HG02588 (cell line): ENCODE data around the gene CD19.
"Not testable (repeated sequence)": the region's sequence is repeated elsewhere in the genome, so short reads cannot be mapped to it uniquely, and the experiment has no call there.

ENCODE experiments used
- ATAC-seq: cut with Tn5 transposase; IDR thresholded peaks from one replicate; pipeline ENCODE4 v1.9.1; 2021; ENCODE audit warnings: mild to moderate bottlenecking, moderate library complexity; ENCODE audit not compliant: unreplicated experiment

CD19 gene

GRCh38 chr16:28905800-28906372 is 25.9 kb upstream of the CD19 start:
- no peak for ATAC-seq

GRCh38 chr16:28910086-28911031 is 21.4 kb upstream of the CD19 start:
- no peak for ATAC-seq

GRCh38 chr16:28912558-28912957 is 19.2 kb upstream of the CD19 start:
- ATAC-seq = no peak

- ATAC-seq = no peak
Measured at GRCh38 chr16:28913946-28914724, 17.6 kb upstream of the CD19 start.

- ATAC-seq = no peak
Measured at GRCh38 chr16:28915181-28915580, 16.6 kb upstream of the CD19 start.

GRCh38 chr16:28917095-28917494 is 14.7 kb upstream of the CD19 start:
- no peak for ATAC-seq

GRCh38 chr16:28918698-28919097 is 13.1 kb upstream of the CD19 start:
- ATAC-seq = no peak

GRCh38 chr16:28923231-28923587 is 8.6 kb upstream of the CD19 start:
- no peak for ATAC-seq

GRCh38 chr16:28923652-28924398 is 7.9 kb upstream of the CD19 start:
- peak; percentile 44 for ATAC-seq

- ATAC-seq = no peak
Measured at GRCh38 chr16:28924399-28924761, 7.4 kb upstream of the CD19 start.

- ATAC-seq = peak; percentile 61
Measured at GRCh38 chr16:28924762-28925385, 6.9 kb upstream of the CD19 start, which contains the start of gene RABEP2. TSS of gene RABEP2 (minus strand) at chr16:28925238. CDS start at chr16:28925163, 75 bp downstream.

- ATAC-seq = peak; percentile 25
Measured at GRCh38 chr16:28925386-28926228, 6.2 kb upstream of the CD19 start.

GRCh38 chr16:28926284-28926683 is 5.5 kb upstream of the CD19 start:
- ATAC-seq = not testable (repeated sequence)

GRCh38 chr16:28927815-28928214 is 4.0 kb upstream of the CD19 start:
- no peak for ATAC-seq

GRCh38 chr16:28930203-28930602 is 1.6 kb upstream of the CD19 start:
- ATAC-seq = no peak

GRCh38 chr16:28930652-28931051 is 1.1 kb upstream of the CD19 start:
- no peak for ATAC-seq

GRCh38 chr16:28932339-28933141 is 769 bp downstream of the CD19 start:
- ATAC-seq = no peak

GRCh38 chr16:28933171-28933570 is 1.4 kb downstream of the CD19 start:
- ATAC-seq = no peak

GRCh38 chr16:28935346-28935745 is 3.6 kb downstream of the CD19 start:
- ATAC-seq = no peak
